Stimulated activated CD8-positive, alpha-beta memory T cell treated with anti-CD3 and anti-CD28 coated beads, Interleukin-12 subunit alpha, Interleukin-12 subunit beta, amount 100 ng/mL, for 24 hours (primary cell): Measurements from ENCODE around the gene EYA2.

ENCODE experiments used
- DNase-seq: peaks from one replicate; pipeline ENCODE4 v3.0.0-alpha.2; 2020; ENCODE audit errors: extremely low read depth

EYA2 gene

DNA sequence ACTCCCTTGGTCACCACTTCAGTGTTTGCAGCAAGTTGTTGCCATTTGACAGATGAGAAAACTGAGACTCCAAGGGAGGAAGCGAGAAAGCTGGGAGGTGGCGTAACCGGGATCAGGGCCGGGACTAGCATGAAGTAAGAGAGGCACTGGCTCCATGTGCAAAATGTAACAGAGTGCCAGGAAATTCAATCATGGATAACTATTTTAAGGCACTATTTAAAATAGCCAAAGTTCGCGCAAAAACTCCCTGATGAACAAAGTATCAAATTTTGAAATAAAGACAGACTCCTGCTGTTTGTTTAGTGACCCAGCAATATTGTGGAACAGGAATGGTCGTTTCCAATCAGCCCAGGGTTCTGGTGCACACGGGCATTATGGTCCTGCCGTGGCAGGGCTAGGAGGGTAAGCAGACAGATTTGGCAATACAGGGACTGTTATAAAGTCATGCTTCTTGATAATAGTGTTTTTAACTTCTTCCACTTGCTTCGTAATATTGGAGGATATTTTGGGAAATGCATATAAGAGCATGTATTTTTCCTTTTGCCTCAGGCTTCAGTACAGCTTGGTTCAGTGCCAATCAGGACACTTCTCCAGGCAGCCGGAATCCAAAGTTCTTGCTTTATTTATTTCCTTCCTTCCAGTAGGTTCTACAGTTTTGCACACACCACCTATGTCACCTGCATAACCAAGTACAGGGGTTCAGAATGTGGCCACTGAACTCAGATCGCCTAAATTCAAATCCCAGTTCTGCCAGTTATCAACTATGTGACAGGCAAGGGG lies 141.6 kb downstream of the EYA2 start:
- no peak for DNase-seq

DNA sequence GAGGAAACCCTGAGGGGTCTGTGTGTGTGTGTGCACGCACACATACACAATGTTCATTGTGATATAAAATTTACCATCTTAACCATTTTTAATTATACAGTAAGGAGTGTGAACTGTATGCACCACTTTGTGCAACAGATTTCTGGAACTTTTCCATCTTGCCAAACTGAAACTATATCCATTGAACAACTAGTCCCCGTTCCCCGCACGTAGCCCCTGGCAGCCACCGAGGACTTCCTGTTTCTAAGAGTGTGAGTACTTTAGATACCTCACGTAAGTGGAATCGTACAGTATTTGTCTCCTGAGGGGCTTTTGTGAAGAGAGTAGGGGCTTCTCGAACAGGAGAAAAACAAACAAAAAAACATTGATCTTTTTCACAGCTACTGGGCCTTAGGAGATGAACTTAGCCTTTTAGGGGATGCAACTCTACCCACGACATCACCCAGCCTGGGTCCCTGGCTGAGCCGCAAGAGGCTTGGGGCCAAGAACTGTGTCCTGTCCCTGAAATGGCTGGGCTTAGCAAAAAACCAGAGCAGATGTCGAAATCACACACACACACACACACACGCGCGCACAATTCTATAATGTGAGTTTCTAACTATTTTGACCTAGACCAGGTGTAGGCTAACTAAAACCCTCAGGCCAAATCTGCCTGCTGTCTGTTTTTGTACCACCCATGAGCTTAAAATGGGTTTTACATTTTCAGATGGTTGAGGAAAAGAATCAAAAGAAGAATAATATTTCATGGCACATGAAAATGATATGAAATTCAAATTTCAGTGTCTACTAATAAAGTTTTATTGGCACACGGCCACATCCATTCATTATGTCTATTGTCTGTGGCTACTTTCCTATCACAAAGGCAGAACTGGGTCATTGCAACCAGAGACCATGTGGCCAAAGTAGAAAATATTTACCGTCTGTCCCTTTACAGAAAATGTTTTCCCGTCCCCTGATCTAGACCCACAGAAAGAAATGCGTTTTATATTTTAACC lies 144.2 kb downstream of the EYA2 start:
- no peak for DNase-seq

DNA sequence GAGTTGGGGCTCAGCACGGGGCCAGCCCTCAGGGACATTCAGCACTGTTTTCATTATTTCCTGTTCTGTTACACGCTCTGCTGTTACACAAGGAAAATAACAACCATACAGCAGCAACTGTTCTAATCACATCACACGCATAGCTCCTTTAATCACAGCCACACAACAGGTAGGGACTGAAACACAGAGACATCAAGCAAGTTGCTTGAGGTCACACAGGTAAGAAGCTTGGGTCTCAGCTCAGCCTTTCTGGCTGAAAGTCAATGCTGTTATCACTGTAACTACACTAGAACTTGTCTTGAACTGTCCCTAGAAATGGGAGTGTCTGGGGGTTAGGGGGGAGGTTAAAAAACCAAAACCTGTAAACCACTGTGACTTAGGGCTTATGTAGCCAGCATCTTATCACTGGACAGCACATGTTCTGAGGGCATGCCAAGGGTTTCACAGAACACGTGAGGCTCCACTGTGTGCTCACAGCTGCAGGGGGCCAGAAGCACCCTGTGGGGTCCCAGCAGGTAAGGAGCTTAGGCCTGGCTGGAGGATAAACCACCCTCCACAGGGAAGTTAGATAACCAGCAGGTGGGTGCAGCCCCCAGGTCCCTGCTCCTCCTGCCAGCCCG lies 146.0 kb downstream of the EYA2 start:
- no peak for DNase-seq

DNA sequence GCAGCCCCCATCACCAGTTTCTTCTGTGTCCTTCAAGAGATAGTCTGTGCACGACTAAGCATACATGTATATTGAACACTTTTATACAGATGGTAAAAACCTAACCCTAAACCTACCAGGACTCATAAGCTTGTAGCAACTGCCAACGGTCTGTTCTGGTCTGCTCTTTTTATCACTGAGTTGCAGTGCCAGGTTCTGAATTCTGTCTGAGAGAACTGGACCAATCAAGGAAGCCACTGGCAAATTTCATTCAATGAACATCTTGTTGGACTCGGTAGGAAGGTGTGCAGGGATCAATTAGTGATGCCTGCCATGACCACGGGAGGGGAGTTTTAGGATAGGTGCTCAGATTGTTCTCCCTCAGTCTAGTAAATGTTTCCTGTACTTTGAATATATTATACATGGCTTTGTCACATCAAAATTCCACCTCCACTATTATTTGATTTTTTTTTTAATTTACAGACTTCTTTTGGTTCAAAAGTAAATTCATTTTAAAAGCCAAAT lies 146.8 kb downstream of the EYA2 start:
- DNase-seq, result no peak

DNA sequence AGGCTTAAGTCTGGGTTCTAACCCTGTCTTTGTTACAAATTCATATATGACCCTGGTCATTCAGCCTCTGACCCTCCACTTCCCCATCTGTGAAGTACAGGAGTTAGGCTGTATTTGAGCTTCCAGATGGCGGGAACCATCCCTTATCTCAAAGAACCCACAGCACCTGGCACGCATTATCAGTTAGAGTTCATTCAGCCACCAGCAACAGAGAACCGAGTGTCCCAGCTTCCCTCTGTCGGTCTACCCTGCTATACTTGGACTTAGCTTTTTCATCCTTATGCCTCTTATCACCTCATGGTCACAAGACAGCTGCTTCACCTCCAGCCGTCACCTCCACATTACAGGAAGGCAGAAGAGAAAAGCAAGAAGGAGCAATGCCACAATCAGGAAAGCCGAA lies 147.8 kb downstream of the EYA2 start:
- no peak for DNase-seq

DNA sequence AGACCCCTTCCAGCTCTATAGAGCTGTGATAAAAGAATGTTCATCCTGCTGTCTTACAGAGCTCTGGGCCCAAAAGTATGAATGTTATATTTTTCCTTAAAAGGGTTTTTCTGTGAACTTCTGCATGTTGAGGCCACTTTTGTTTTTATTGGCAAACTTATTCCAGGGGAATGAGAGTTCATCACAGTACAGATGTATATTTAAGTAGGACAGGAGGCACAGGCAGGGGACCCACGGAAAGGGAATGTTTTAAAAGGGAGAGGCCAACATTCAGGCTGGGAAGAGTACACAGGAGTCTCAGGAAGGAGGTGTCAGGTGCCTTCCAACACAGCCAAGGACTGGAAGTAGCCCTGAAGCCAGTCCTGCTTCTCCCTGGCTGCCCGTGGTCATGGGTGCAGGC lies 148.4 kb downstream of the EYA2 start:
- no peak for DNase-seq

DNA sequence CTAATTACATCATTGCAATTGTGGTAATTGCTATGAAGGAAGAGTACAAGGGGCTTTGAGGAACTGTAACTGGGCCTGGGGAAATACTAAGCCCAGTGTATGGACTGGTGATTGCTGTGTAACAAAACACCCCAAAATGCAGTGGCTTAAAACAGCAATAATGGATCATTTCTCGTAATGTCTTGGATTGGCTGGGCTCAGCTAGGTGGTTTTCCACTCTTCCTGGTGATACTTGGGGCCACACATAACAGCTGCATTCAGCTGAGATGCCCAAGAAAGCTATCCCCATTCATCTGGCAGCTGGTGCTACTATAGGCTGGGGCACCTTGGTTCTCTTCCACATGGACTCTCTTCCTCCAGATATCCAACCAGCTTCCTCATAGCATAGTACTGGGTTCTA lies 150.3 kb downstream of the EYA2 start:
- no peak for DNase-seq

DNA sequence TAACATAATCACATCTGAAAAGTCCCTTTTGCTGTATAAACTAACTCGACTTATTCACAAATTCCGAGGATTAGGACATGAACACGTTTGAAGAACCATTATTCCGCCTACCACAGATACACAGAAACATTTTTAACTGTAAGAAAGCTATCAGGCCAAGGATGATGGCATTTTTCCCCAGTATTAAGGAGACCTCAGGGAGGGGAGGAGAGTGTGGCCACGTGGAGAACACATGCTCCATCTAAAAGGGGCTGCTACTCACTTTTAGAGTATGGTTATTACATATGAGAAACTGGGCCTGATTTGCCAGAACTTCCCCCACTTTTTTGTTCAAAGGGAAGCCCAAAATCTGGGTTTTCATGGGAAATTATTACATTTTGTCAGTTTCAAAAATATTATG lies 153.4 kb downstream of the EYA2 start:
- DNase-seq, result no peak

DNA sequence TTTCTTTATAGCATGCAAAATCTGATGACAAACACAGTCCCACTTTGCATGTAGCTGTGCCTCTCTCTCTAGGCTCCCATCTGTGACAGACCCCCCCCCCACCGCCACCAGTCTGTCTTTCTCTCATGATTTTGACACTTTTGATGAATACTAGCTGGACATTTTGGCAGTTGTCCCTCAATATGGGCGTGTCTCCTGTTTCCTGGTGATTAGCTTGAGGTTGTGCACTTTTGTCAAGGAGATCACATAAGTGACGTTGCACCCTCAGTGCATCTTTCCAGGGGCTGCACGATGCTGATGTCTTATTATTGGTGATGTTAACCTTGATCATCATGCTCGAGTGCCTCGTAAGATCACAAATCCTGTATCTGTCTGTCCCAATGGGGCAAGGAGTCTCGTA lies 155.1 kb downstream of the EYA2 start:
- no peak for DNase-seq

DNA sequence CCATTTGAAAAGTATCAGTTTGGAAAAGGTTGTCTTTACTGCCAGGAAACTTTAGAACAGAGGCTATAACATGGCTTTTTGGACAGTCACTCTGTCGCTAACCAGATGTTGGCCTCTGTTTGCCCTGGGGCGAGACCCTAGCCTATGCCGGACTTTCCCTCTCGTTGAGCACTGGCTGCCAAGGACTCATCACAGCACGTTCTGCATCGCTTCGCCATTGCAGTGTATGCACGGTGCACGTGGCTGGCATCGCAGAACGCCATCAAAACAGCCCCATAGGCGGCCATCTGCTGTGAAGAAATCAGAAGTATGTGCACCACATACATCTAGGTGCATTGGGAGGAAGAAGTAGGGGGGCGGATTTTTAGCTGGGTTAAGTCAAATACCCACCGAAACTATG lies 156.4 kb downstream of the EYA2 start:
- no peak for DNase-seq

DNA sequence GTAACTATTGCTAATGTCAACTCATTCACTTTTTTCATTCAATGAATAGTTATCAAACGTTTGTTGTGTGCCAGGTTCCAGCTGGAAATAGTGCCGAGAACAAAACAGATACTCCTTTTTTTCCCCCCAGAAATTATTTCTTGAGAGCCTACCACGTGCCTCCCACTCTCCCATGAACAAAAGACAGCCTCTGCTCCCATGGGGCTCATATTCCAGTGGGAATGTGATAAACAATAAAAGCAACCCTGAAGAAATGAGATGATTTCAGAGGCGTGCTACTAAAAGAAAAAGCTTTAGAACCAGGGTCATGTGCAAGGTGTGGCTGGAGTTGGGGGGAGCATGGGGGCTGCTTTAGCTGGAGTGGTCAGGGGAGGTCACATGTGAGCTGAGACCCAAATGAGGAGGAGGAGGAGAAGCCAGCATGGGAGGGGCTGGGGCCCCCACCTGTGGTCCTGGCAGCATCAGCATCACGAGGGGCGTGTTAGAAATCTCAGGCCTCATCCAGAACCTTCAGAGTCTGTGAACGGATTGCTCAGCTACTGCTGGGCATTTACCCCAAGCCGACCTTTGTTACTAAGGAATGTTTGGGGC lies 157.4 kb downstream of the EYA2 start:
- DNase-seq, result no peak

DNA sequence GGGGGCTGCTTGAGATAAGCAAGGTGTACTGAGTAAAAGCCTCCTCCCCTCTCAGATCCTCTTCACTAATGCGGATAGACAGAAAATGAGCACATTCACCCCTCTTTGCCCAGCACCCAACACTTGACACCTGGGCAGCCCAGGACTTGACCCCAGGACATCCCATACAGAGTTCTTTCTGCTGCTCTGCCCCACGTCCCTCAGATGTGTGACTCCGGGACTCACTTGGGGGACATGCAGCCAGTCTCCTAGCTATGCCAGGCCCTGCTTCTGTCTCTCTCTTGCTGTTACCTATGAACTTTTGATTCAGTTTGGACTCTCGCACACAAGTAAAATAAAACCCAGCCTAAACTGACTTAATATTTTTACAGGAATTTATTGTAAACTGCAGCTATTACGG lies 159.9 kb downstream of the EYA2 start:
- DNase-seq, result no peak

DNA sequence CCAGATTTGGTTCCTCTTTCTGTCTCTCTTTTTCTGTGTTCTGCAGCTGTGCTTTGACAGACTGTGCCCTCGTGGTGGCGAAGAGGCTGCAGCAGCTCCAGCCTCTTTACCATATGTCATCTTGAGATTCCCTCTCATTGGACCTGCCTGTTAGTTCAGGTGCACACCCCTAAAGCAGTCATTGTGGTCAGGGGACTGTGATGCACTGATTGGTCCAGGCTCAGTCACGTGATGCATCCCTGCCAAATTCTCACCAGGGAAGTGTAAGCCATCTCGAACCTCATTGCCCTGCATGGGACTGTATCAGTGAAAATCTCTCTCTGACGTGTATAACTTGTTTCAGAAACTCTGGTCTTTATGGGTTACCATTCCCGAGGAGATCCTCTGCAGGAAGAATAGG lies 160.3 kb downstream of the EYA2 start:
- no peak for DNase-seq

DNA sequence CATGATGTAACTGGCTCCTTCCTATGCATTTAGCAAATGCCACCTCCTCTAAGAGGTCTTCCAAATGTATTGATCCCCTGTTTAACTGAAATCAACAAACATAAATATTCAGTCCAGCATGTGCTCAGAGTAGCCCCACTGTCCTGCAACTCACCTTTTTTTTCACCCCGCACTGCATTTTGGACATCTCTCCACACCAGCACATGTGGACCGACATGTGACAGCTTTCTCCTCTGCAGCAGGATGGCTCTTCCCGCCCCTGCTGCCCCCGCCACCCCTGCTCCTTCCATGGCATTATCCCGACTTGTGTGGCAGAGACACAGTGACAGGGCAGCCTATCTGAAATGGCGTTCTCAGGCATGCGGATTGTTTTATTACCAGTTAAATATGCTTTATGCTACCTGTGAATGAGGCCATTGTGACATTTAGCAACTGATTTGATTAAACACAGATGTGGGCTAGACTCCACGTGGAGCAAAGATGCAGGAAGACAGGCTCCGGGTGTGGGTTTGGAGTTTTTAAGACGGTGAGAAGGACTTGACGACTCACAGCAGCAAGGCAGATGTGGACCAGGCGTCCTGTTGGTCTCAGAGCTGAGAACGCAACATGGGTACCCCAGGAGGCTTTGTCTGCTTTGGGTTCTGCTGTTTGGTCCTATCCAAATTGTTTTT lies 161.2 kb downstream of the EYA2 start:
- DNase-seq, result no peak

DNA sequence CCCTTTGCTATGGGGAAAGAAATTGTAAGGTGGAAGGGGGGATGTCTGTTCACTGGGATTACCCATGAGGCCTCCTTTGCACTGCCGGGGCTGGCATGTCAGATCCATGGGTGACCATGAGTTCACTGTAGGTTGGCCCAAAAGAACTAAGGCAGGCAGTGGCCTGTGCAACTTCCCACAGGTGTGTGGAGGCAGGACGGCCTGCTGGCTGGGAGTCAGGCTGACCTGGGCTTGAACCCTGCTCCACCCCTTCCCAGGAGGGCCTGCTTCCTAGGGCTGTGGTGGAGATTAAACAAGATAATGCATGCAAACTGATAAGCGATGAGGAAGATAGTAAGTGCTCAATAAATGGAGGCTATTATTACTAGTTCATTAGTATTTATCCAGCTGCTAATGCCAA lies 163.0 kb downstream of the EYA2 start:
- no peak for DNase-seq

DNA sequence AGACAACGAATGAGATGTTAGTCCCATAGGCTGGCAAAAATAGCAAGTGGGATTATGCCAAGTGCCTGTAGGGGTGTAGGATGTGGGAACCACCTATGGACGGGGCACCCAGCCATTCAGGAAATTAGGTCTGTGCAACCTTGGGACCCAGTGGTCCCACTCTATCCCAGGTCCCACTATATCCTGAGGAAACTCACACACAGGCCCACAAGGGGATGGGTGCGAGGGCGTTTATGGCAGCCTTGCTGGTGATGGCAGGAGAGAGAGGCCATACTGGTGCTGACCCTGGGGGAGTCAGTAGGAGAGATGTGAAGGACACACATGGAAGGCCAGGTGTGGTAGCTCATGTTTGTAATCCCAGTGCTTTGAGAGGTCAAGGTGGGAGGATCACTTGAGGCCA lies 163.6 kb downstream of the EYA2 start:
- no peak for DNase-seq

DNA sequence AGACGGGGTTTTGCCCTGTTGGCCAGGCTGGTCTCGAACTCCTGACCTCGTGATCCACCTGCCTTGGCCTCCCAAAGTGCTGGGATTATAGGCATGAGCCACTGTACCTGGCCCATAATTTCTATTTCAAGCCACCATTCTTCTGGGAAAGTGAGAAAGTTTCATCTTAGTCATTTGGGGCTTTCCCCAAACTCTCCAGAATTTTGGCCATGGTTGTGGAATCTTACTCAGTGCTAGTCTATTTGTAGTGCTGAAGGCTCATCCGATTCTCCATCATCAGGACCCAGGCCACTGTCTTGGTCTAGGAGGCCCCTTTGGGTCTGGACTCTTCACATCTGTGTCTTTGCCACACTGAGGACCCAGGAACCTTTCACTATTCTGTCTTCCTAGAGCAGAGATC lies 164.9 kb downstream of the EYA2 start:
- no peak for DNase-seq

DNA sequence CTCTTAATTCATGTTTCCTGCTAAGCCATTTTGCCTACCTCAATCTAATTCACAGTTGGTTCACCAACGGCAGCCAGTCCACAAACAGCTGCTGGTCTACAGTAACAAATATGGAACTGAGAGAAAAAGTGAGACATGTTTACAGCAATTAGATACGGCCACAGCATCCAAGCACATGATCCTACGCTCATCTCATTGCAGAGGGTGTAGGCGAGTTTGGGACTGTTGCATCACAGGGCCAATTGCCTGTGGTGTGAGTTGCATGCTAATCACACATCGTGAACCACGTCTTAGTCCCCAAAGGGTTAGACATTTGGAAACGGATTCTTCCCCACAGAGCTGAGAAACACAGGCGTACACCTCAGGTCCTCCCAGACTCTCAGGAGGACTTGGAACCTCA lies 166.9 kb downstream of the EYA2 start:
- no peak for DNase-seq

DNA sequence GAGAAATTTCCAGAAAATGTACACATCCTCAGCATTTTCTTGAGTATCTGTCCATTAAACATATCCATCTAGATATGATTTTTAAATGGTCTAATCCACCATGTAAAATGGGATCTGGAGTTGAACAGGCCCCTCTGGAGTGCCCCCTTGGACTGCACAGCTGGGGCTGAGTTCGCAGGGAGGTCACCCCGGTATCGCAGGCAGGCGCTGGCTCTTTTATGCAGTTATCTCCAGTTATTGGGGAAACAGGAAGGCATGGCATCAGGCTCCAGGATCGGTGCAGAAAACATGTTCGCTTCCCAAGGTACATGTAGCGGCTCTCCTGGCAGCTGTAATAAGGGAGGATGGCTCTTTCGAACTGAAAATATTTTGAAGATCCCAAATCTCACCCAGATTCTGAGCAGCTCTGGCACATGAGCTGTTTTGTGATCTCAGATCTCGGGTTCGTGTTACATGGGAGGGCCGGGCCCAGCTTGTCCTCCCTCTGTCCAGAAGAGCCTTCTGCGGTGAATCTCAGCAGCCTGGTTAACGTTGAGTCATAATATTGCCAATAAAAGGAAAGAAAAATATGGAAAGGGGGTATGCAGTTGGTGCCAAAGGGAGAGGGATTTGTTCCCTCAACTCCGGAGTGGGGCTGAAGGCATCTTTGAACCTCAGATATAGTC lies 167.7 kb downstream of the EYA2 start:
- DNase-seq, result no peak

DNA sequence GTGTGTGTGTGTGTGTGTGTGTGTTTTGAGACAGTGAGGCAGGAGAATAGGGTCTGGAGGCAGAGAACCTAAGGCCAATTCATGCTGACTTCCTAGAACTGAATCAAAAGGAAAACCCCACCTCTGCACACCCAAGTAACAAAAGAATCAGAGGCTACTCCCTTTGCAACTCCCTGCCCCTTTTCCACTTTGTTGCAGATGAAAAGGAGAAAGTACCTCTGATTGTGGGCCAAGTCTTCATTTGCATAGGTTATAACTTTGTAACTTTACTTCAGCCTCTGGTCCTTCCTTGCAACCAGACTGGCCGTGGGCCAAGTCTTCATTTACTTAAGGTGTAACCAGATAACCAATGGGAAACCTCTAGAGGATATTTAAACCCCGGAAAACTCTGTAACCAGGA lies 168.8 kb downstream of the EYA2 start:
- DNase-seq, result no peak

DNA sequence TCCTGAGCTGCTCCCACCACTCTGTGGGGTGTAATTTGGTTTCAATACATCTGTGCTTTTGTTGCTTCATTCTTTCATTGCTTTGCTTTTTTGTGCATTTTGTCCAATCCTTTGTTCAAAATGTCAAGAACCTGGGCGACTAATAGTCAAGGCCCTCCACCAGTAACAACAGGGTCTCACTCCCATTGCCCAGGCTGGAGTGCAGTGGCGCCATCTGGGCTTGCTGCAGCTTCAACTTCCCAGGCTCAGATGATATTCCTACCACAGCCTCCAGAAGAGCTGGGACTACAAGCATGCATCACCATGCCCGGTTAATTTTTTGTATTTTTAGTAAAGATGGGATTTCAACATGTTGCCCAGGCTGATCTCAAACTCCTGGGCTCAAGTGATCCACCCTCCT lies 169.2 kb downstream of the EYA2 start:
- DNase-seq, result no peak
